DLD1 (cell line): ENCODE data around the gene STOM.

ENCODE experiments used
- in situ Hi-C: cut with HindIII; loops from 2 replicates; pipeline ENCODE4 v1.10.0; 2017; ENCODE audit warnings: low sequenced_read_pairs

Gene STOM

GRCh38 chr9:121289026-121289771 is 80.9 kb downstream of the STOM start:
- in situ Hi-C loops: loop anchor here (10.0 kb wide), 1 partner anchor 116 kb away; no protein-coding TSS in a partner anchor
